Suppressor macrophage treated with lipopolysaccharide for 1 hour (primary cell): ENCODE results near the gene IFT27.
"Not testable (repeated sequence)": the region's sequence is repeated elsewhere in the genome, so short reads cannot be mapped to it uniquely, and the experiment has no call there.

Experiments
- DNase-seq, 3 donors: peaks; one replicate each; pipeline ENCODE4 v3.0.0-alpha.2; 2020 to 2022

IFT27 gene

GRCh38 chr22:36743011-36743410 is 32.9 kb downstream of the IFT27 start:
- DNase-seq: no peak

GRCh38 chr22:36741968-36742367 is 34.0 kb downstream of the IFT27 start:
- no peak for DNase-seq

- DNase-seq: peak in 2 of 3 donors; percentile 25 to 29
These were observed 34.6 kb downstream of the IFT27 start for GRCh38 chr22:36741204-36741793.

- no peak for DNase-seq
These were observed 35.2 kb downstream of the IFT27 start for GRCh38 chr22:36740716-36741115.

- no peak for DNase-seq
These were observed 36.7 kb downstream of the IFT27 start for GRCh38 chr22:36739185-36739584.

- peak in 1 of 3 donors; percentile 15 for DNase-seq
These were observed 37.4 kb downstream of the IFT27 start for GRCh38 chr22:36738416-36739020.

GRCh38 chr22:36737776-36738175 is 38.1 kb downstream of the IFT27 start:
- peak; percentile 88 to 94 (median 92) for DNase-seq

- peak in 2 of 3 donors; percentile 26 to 71 for DNase-seq
These were observed 39.1 kb downstream of the IFT27 start for GRCh38 chr22:36736701-36737320.

- peak; percentile 92 to 97 (median 94) for DNase-seq
These were observed 41.5 kb downstream of the IFT27 start for GRCh38 chr22:36734171-36735058.

- no peak for DNase-seq
These were observed 42.6 kb downstream of the IFT27 start for GRCh38 chr22:36733271-36733670.

GRCh38 chr22:36732609-36733008 is 43.3 kb downstream of the IFT27 start:
- DNase-seq: no peak

- DNase-seq: peak in 1 of 3 donors; percentile 8
These were observed 44.0 kb downstream of the IFT27 start for GRCh38 chr22:36731916-36732315.

GRCh38 chr22:36731321-36731720 is 44.6 kb downstream of the IFT27 start:
- DNase-seq: not testable (repeated sequence)

- DNase-seq: no peak
These were observed 45.6 kb downstream of the IFT27 start for GRCh38 chr22:36730176-36730858.

GRCh38 chr22:36729321-36729720 is 46.6 kb downstream of the IFT27 start:
- DNase-seq: no peak

GRCh38 chr22:36728505-36728904 is 47.4 kb downstream of the IFT27 start:
- no peak for DNase-seq

- DNase-seq: no peak
These were observed 47.9 kb downstream of the IFT27 start for GRCh38 chr22:36727927-36728488.

- DNase-seq: no peak
These were observed 48.8 kb downstream of the IFT27 start for GRCh38 chr22:36727110-36727509.

GRCh38 chr22:36726007-36726380 is 49.9 kb downstream of the IFT27 start:
- no peak for DNase-seq

- no peak for DNase-seq
These were observed 50.4 kb downstream of the IFT27 start for GRCh38 chr22:36725366-36726006.

- DNase-seq: no peak
These were observed 51.1 kb downstream of the IFT27 start for GRCh38 chr22:36724836-36725235.

- DNase-seq: no peak
These were observed 53.9 kb downstream of the IFT27 start for GRCh38 chr22:36722055-36722454.
